Fibroblast of skin of scalp (primary cell): ENCODE results near the gene BATF2. TPM values are rescaled to one million over a fixed set of nuclear protein-coding genes. Genes with fewer than 3 reads are reported as not detected.
"Not testable (repeated sequence)": the region's sequence is repeated elsewhere in the genome, so short reads cannot be mapped to it uniquely, and the experiment has no call there.

Experiments used
- DNase-seq: peaks from one replicate; pipeline ENCODE4 v3.0.0-alpha.2; 2013
- polyA plus RNA-seq, 2 experiments: library from polyadenylated mRNA; unstranded; fragments of 120-200 nt; gene quantifications; one replicate each; pipeline ENCODE4 v1.2.1, GENCODE V29; 2013; ENCODE audit not compliant: insufficient read length in 2 of 2

BATF2 gene, protein sequence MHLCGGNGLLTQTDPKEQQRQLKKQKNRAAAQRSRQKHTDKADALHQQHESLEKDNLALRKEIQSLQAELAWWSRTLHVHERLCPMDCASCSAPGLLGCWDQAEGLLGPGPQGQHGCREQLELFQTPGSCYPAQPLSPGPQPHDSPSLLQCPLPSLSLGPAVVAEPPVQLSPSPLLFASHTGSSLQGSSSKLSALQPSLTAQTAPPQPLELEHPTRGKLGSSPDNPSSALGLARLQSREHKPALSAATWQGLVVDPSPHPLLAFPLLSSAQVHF
- polyA plus RNA-seq (2013, experiment 1 of 2; ENCODE audit: insufficient read length) = not detected
- polyA plus RNA-seq (2013, experiment 2 of 2; ENCODE audit: insufficient read length) = 0.41 TPM

DNA sequence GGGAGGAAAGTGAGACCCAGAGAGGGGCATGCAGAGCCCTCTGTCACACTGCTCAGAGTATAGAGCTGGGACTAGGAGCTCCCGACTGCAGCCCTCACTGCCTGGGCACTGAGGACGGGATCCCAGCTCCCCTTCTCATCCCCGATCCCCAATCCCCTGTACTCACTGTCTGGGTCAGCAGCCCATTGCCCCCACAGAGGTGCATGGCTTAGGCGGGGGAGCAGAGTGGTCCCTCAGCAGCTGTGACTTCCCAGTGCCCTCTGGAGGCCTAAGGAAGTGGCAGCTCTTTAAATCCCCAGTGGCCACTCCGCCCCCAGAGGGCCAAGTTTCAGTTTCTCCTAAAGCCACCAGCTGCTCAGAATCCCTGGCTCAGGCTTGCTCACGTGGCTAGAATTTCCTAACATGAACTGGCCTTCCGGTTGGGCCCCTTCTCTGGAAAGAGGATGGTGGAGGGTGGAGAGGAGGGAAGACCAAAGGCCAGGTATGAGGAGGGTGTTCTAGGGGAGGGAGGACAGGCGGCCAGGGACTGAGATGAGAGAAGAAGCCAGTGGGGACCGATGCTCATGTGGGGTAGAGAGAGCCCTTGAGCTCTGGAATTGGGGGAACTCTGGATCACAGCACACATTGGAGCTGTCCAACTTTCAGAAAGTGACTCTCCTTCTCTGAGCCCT is at the start of gene BATF2:
Gene BATF2 (minus strand): TSS at position 262 of the 671 bp plus-strand sequence. CDS start 57 bp downstream, at position 205.
- DNase-seq = peak; percentile 65

DNA sequence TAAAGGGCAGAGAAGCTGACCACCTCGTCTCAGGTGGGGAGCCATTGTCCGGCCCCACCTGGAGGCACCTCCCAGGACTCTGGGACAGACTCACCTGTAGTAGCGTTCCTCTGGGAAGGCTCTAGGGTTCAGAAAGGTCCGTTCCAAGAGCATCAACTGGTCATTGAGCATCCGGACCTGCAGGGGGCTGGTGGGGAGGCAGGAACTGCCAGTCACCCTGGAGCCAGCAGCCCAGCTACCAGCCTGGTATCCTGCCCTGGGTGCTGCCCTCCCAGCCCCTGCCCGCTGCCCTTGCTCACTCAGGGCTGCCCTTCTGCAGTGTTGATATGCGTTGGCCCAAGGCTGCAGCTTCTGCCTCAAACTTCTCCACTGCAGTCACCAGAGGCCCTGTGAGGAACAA is 49.0 kb upstream of the BATF2 start:
- no peak for DNase-seq

GRCh38 chr11:65045061-65045460 is 48.3 kb upstream of the BATF2 start:
- no peak for DNase-seq

DNA sequence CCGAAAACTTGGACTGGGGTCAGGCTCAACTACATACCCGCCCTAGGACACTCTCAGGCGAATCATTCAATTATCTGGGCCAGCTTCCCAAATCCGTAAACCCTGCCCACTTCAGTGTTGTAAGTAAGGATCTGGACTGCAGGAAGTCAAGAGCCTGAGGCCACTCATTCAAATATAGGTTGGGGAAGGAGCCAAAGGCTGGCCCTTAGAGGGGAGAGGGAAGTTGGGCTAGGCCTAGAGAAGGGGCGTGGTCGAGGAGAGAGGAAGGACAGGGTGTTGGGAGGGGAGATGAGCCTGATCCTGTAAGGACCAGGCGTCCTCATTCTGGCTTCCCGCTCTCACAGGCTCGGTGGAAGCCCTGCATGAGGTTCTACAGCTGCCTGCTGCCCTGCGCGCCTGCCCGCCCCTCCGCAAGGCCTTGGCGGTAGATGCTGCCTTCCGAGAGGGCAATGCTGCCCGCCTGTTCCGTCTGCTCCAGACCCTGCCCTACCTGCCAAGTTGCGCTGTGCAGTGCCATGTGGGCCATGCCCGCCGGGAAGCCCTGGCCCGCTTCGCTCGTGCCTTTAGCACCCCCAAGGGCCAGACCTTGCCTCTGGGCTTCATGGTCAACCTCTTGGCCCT is 47.2 kb upstream of the BATF2 start:
- peak; percentile 22 for DNase-seq

- no peak for DNase-seq
Measured at GRCh38 chr11:65042891-65043290, 46.1 kb upstream of the BATF2 start.

DNA sequence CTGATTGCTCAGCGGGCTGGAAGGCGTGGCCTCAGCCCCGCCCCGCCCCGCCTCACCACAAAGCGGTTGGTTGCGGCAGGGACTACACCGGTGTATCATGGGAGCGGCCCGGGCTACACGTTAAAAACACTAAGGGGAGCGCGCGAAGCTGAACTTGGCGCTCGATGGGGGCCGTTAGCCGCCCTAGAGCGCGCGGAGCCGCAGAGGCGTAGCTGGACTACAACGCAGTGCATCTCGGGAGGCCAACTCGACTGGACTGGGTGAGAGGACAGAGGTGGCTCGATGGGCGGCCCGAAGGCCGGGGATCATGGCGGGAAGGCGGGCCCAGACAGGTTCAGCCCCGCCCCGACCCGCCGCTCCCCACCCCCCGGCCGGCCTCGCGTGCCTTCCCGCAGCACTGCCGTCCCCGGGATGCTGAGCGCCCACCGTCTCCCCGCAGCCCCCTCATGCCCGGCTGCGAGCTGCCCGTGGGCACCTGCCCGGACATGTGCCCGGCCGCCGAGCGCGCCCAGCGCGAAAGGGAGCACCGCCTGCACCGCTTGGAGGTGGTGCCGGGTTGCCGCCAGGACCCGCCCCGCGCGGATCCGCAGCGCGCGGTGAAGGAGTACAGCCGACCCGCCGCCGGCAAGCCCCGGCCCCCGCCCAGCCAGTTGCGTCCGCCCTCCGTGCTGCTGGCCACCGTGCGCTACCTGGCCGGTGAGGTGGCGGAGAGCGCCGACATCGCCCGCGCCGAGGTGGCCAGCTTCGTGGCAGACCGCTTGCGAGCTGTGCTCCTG is 44.3 kb upstream of the BATF2 start, which contains the start of gene SAC3D1:
Gene SAC3D1 (plus strand): TSS at position 364 of the 776 bp plus-strand sequence. CDS start 83 bp downstream, at position 447.
- peak; percentile 94 for DNase-seq

DNA sequence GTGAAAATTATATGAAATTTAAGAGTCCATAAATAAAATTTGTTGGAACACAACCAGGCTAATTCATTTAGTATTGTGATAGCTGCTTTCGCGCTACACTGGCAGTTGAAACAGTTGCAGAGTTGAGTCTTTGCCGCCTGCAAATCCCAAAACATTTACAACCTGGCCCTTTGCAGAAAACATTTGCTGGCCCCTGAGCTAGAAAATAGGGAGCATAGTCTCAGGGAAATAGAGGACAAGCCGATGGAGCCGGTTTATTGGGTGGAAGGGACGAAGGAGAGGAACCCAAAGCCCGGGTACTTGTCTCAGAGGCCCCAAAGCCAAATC is 43.7 kb upstream of the BATF2 start:
- no peak for DNase-seq

GRCh38 chr11:65036931-65037330 is 40.2 kb upstream of the BATF2 start:
- DNase-seq = no peak

- no peak for DNase-seq
Measured at GRCh38 chr11:65035579-65035978, 38.8 kb upstream of the BATF2 start.

DNA sequence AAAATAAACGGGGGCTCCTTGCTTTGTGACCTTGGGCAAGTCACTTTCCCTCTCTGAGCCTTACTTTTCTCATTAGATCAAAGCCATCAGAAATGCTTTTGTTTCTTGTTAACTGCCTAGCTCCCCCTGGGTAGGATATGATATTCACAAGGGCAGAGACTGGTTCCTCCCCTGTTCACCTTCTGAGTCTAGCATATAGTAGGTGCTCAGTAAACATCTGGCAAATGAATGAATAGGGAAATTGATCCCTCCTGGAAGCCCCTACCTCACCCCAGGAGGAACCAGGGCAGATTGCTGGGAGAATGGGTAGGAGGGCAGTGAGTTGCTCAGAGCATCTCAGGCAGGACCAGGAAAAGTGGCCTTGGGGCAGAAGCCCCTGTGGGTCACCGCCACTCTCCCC is 37.7 kb upstream of the BATF2 start:
- no peak for DNase-seq

- DNase-seq = no peak
Measured at GRCh38 chr11:65032216-65032615, 35.4 kb upstream of the BATF2 start.

- DNase-seq = peak; percentile 97
Measured at GRCh38 chr11:65027213-65028067, 30.7 kb upstream of the BATF2 start, which contains the start of gene SNX15. Gene SNX15, plus strand, starts transcription at chr11:65027439. Its CDS starts 99 bp downstream, at chr11:65027538.

DNA sequence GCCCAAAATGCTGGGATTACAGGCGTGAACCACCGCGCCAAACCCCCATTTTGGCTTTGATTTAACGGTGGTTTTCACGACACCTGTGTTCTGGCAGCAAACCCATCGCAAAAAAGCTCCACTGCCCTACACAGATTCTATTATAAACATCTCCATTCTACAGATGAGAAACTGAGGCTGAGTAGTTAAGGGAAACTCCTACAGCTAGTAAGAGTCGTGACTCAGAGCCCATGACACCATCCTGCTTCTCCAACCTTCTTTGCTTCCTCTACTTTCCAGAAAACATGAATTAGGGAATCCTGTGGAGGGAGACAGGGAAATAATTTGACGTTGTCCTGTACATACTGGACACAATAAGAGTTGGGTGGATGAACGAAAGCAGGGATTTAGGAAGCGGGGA is 30.0 kb upstream of the BATF2 start:
- DNase-seq = no peak

DNA sequence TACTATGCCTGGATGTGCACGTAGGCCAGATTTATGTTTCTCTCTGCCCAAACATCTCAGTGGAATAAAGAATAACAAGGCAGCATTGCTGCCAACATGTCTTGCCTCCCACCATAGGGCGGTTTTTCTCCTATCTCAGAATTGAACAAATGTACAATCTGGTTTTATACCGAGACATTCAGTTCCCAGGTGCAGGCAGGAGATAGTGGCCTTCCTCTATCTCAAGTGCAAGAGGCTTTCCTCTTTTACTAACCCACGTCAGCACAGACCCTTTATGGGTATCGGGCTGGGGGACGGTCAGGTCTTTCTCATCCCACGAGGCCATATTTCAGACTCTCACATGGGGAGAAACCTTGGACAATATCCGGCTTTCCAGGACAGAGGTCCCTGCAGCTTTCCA is 26.7 kb upstream of the BATF2 start:
- DNase-seq = not testable (repeated sequence)

DNA sequence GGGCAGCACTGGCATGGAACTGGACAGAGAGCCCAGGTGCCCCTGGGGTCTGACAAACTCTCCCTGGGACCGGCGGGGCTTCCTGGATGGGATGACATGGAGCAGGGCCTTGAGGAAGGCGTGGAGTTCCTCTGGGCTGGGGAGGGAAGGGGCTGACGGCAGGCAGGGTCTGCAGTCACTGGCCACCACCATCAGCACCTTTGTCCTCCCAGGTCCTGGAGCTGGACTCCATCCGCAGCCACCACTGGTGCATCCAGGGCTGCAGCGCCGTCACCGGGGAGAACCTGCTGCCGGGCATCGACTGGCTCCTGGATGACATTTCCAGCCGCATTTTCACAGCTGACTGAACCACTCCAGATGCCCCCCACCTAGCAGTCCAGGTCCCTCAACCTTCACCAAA is 24.7 kb upstream of the BATF2 start:
- DNase-seq = no peak

DNA sequence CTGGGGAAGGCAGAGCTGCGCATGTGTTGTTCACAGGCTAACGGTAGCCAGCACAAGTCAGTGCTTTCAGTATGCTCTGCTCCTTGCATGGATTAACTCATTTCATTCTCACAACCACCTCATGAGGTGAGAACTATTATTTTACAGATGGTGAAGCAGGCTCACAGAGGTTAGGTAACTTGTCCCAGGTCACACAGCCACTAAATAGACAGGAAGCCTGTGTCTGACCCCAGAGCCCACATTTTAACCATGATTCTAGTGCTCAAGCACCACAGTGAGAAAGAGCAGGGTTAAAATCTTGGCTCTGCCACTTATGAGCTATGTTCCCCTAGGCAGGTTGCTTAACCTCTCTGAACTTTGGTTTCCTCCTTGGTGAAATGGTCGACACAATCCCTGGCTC is 24.2 kb upstream of the BATF2 start:
- DNase-seq = no peak

DNA sequence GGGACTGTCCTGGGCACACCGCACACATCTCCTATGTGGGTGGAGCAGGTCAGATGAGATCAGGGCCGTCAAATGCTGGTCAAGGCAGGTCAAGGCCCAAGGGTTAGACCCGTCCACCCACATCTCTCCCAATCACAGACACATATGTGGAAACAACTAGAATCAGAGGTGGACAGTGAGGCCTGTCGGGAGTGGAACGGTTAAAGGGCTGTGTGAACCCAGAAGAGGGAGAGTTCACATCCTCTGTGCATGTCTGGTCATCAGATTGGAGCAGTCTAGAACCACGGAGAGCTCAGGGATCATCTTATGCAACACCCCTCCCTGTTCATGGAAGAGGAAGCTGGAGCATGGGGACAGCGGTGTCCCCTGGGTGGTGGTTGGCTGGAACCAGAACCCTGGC is 23.1 kb upstream of the BATF2 start:
- DNase-seq = no peak

GRCh38 chr11:65017937-65018336 is 21.2 kb upstream of the BATF2 start:
- no peak for DNase-seq

- DNase-seq = no peak
Measured at GRCh38 chr11:65016705-65017104, 19.9 kb upstream of the BATF2 start.

GRCh38 chr11:65014726-65015227 is 18.0 kb upstream of the BATF2 start:
- DNase-seq = no peak

GRCh38 chr11:65013888-65014725 is 17.3 kb upstream of the BATF2 start, which contains the start of gene ARL2:
Gene ARL2, plus strand, starts transcription at chr11:65014160. Its CDS starts 48 bp downstream, at chr11:65014208.
- DNase-seq = peak; percentile 93
